Panc1 (cell line): ENCODE measurements around the gene NT5C1B. TPM values are rescaled to one million over a fixed set of nuclear protein-coding genes. Genes with fewer than 3 reads are reported as not detected.

Experiments
- ATAC-seq: fragments of 200-7000 bp; cut with Tn5 transposase; 2 replicates; pipeline ENCODE4 v1.9.1; 2020; ENCODE audit warnings: mild to moderate bottlenecking, moderate library complexity
- BruUV-seq: library from RNA; stranded (reverse); fragments of 400-500 nt; replicated peaks from 2 replicates; lab custom pipeline; 2021; lab: Mats Ljungman, UMichigan
- CTCF ChIA-PET: fragments of 300-600 bp; sonication (Branson Sonifier 250); formaldehyde crosslinking; loops from one replicate; lab custom pipeline; 2022; ENCODE audit warnings: antibody characterized with exemption; lab: Charles Lee
- POLR2A ChIA-PET: fragments of 300-600 bp; sonication (Branson Sonifier 250); formaldehyde crosslinking; loops from one replicate; lab custom pipeline; 2022; ENCODE audit warnings: antibody characterized with exemption; lab: Charles Lee
- DNase-seq: peaks from one replicate; pipeline ENCODE4 v3.0.0-alpha.2; 2010; ENCODE audit warnings: low read depth, low spot score
- H3K27ac ChIP-seq: 2 replicates; pipeline ENCODE4 v1.5.1; 2011; ENCODE audit warnings: mild to moderate bottlenecking, low read length, inconsistent platforms
- H3K27me3 ChIP-seq: fragments of 200-500 bp; sonication (Bioruptor generic); 2 replicates; pipeline ENCODE4 v1.6.0; 2014; ENCODE audit warnings: low read length, inconsistent platforms; ENCODE audit not compliant: control insufficient read depth, insufficient read depth
- H3K36me3 ChIP-seq: fragments of 200-500 bp; sonication (Bioruptor generic); 2 replicates; pipeline ENCODE4 v1.5.1; 2014; ENCODE audit warnings: inconsistent platforms, mild to moderate bottlenecking, low read length, moderate library complexity; ENCODE audit not compliant: control insufficient read depth, insufficient read depth
- H3K4me1 ChIP-seq: 2 replicates; pipeline ENCODE4 v1.5.1; 2011; ENCODE audit warnings: inconsistent platforms, mild to moderate bottlenecking, low read length, moderate library complexity; ENCODE audit not compliant: control insufficient read depth, insufficient read depth
- H3K4me3 ChIP-seq, 2 experiments: 2 replicates each; pipeline ENCODE4 v1.5.1; 2011 to 2012; ENCODE audit warnings: low read depth in 2 of 2, low read length in 2 of 2, mild to moderate bottlenecking in 2 of 2, inconsistent platforms in 1 of 2, moderate library complexity in 1 of 2
- H3K9me3 ChIP-seq: fragments of 200-500 bp; sonication (Bioruptor generic); 2 replicates; pipeline ENCODE4 v1.5.1; 2014; ENCODE audit warnings: low read depth, mild to moderate bottlenecking, inconsistent platforms, low read length, moderate library complexity; ENCODE audit not compliant: control insufficient read depth, insufficient read depth
- CTCF ChIP-seq: fragments of 450-650 bp; IDR thresholded peaks from 2 replicates; pipeline ENCODE4 v1.5.1; 2017; ENCODE audit warnings: mild to moderate bottlenecking
- POLR2AphosphoS5 ChIP-seq: IDR thresholded peaks from 2 replicates; pipeline ENCODE4 v1.6.1; 2012; ENCODE audit warnings: mild to moderate bottlenecking, low read depth, low read length, moderate library complexity
- REST ChIP-seq, 2 experiments: IDR thresholded peaks; 2 replicates each; pipeline ENCODE4 v1.6.1; 2011 to 2012; ENCODE audit warnings: low read depth in 2 of 2, control low read depth in 1 of 2, low read length in 1 of 2, mild to moderate bottlenecking in 1 of 2, moderate library complexity in 1 of 2; ENCODE audit not compliant: insufficient read depth in 1 of 2
- SIN3A ChIP-seq: IDR thresholded peaks from 2 replicates; pipeline ENCODE4 v1.6.1; 2012; ENCODE audit warnings: low read depth, mild to moderate bottlenecking, low read length, moderate library complexity, borderline replicate concordance; ENCODE audit not compliant: insufficient read depth
- TCF7L2 ChIP-seq: IDR thresholded peaks from 2 replicates; pipeline ENCODE4 v1.6.1; 2011; ENCODE audit warnings: mild to moderate bottlenecking, low read depth, low read length, inconsistent platforms
- in situ Hi-C: cut with HindIII; loops from 2 replicates; pipeline ENCODE4 v1.10.0; 2016; ENCODE audit warnings: low sequenced_read_pairs, low pct_unique_long_range_greater_than_20kb
- intact Hi-C: fragments of 100-400 bp; cut with micrococcal nuclease; formaldehyde crosslinking; loops from one replicate; pipeline ENCODE4 v1.10.0; 2022; ENCODE audit not compliant: unreplicated experiment
- total RNA-seq: library from RNA; stranded (reverse); gene quantifications from one replicate; pipeline ENCODE4 v1.2.1, GENCODE V29; 2021; ENCODE audit not compliant: unreplicated experiment

The NT5C1B gene
- total RNA-seq, 1 experiment from 2014 or later, result not detected

- Histone ChIP-seq H3K4me3 (no peak overlapping the region), H3K36me3 (no peaks in the 10 kb centered on the region), H3K4me1 (no peaks in the 10 kb centered on the region), H3K27me3 (no peaks in the 10 kb centered on the region), H3K9me3 (no peaks in the 10 kb centered on the region), H3K27ac (no peak overlapping the region)
- in situ Hi-C loops, result no loop called here
- DNase-seq (no peak), ATAC-seq (no peak)
- POLR2A ChIA-PET, result no interaction called here
- no TSS peak for BruUV-seq
- intact Hi-C loops, result no loop called here
- TF ChIP-seq POLR2AphosphoS5, result no peak
- TF ChIP-seq TCF7L2, result no peak
- no peak for TF ChIP-seq REST (IDR thresholded peaks at IDR 0.05; ENCODE audit: insufficient read depth in 1 of 2, low read depth in 2 of 2, low read length in 1 of 2)
- CTCF ChIA-PET, result no interaction called here
These were observed 38.9 kb downstream of the NT5C1B start for GRCh38 chr2:18550433-18550832.

GRCh38 chr2:18549083-18549482 lies 40.3 kb downstream of the NT5C1B start:
- DNase-seq (no peak), ATAC-seq (no peak)
- no peak for TF ChIP-seq TCF7L2
- TF ChIP-seq CTCF, result no peak
- TF ChIP-seq POLR2AphosphoS5, result no peak
- no peak for TF ChIP-seq REST (IDR thresholded peaks at IDR 0.05; ENCODE audit: insufficient read depth in 1 of 2, low read depth in 2 of 2, low read length in 1 of 2)
- no peak for TF ChIP-seq SIN3A
- Histone ChIP-seq H3K27ac (no peak overlapping the region), H3K4me3 (no peak overlapping the region), H3K9me3 (no peaks in the 10 kb centered on the region), H3K27me3 (no peaks in the 10 kb centered on the region), H3K4me1 (no peaks in the 10 kb centered on the region), H3K36me3 (no peaks in the 10 kb centered on the region)
- BruUV-seq, result no TSS peak
- in situ Hi-C loops (no loop called here), intact Hi-C loops (no loop called here)
- CTCF ChIA-PET, result no interaction called here
- POLR2A ChIA-PET, result no interaction called here
